Measurements from ENCODE around the gene NEDD8.

The NEDD8 gene

GRCh38 chr14:24255438-24255837, 23.3 kb upstream of the NEDD8 start:
- Mint-ChIP-seq H3K9me3 (no peaks in the 10 kb centered on the region), H3K4me1 (peaks cover 4% of the 10 kb centered on the region)
- TF ChIP-seq CTCF (IDR thresholded peaks at IDR 0.05; ENCODE audit: unreplicated experiment in 3 of 3) = no peak

GRCh38 chr14:24254630-24255392, 22.6 kb upstream of the NEDD8 start:
- no peaks in the 10 kb centered on the region for H3K9me3 Mint-ChIP-seq
- no peak overlapping the region for H3K27ac Mint-ChIP-seq
- no peaks in the 10 kb centered on the region for H3K36me3 Mint-ChIP-seq (ENCODE audit: low read depth)
- no peak overlapping the region for H3K4me3 Mint-ChIP-seq
- H3K27me3 Mint-ChIP-seq (ENCODE audit: low read depth) = no peaks in the 10 kb centered on the region
- TF ChIP-seq CTCF (IDR thresholded peaks at IDR 0.05; ENCODE audit: unreplicated experiment in 3 of 3) = no peak
- H3K4me1 Mint-ChIP-seq = peaks cover 2% of the 10 kb centered on the region

More at GRCh38 chr14:24255438-24255837, 23.3 kb upstream of the NEDD8 start:
- Mint-ChIP-seq H3K27ac (no peak overlapping the region), H3K27me3 (ENCODE audit: low read depth) (no peaks in the 10 kb centered on the region), H3K4me3 (no peak overlapping the region), H3K36me3 (ENCODE audit: low read depth) (no peaks in the 10 kb centered on the region)

- no peak overlapping the region for H3K4me3 Mint-ChIP-seq
- no peaks in the 10 kb centered on the region for H3K27me3 Mint-ChIP-seq (ENCODE audit: low read depth)
- no peaks in the 10 kb centered on the region for H3K36me3 Mint-ChIP-seq (ENCODE audit: low read depth)
- TF ChIP-seq CTCF (IDR thresholded peaks at IDR 0.05; ENCODE audit: unreplicated experiment in 3 of 3) = no peak
- no peaks in the 10 kb centered on the region for H3K4me1 Mint-ChIP-seq
- H3K9me3 Mint-ChIP-seq = no peaks in the 10 kb centered on the region
- no peak overlapping the region for H3K27ac Mint-ChIP-seq
These were observed 21.8 kb upstream of the NEDD8 start for GRCh38 chr14:24253936-24254335.

GRCh38 chr14:24252289-24253124, 20.3 kb upstream of the NEDD8 start:
- Mint-ChIP-seq H3K9me3 (no peaks in the 10 kb centered on the region), H3K4me3 (no peak overlapping the region), H3K4me1 (no peaks in the 10 kb centered on the region), H3K36me3 (ENCODE audit: low read depth) (no peaks in the 10 kb centered on the region), H3K27me3 (ENCODE audit: low read depth) (no peaks in the 10 kb centered on the region), H3K27ac (no peak overlapping the region)
- TF ChIP-seq CTCF (IDR thresholded peaks at IDR 0.05; ENCODE audit: unreplicated experiment in 3 of 3) = no peak

GRCh38 chr14:24251880-24252288, 19.7 kb upstream of the NEDD8 start:
- Mint-ChIP-seq H3K4me1 (no peaks in the 10 kb centered on the region), H3K27ac (no peak overlapping the region), H3K27me3 (ENCODE audit: low read depth) (no peaks in the 10 kb centered on the region), H3K4me3 (no peak overlapping the region), H3K36me3 (ENCODE audit: low read depth) (no peaks in the 10 kb centered on the region), H3K9me3 (no peaks in the 10 kb centered on the region)
- no peak for TF ChIP-seq CTCF (IDR thresholded peaks at IDR 0.05; ENCODE audit: unreplicated experiment in 3 of 3)

Data from nephron (organoid).